Gastrocnemius medialis (tissue), 4 donors: Measurements from ENCODE around the gene NR3C2.

Source experiments
- CTCF ChIP-seq, 5 experiments: fragments of 450-650 bp in 3 of 5; fragments of 200-600 bp in 2 of 5; sonication (generic) in 2 of 5; IDR thresholded peaks in 4 of 5; conservative IDR thresholded peaks in 1 of 5; 1 replicate in 4 of 5; 2 replicates in 1 of 5; pipeline ENCODE4 v1.5.1; 2016 to 2019; ENCODE audit warnings: antibody characterized with exemption in 5 of 5, mild to moderate bottlenecking in 3 of 5, moderate library complexity in 3 of 5
- POLR2A ChIP-seq, 2 donors: fragments of 450-650 bp; IDR thresholded peaks; one replicate each; pipeline ENCODE4 v1.6.1; 2017; ENCODE audit warnings: antibody characterized with exemption in 2 of 2, mild to moderate bottlenecking in 2 of 2, moderate library complexity in 2 of 2

DNA sequence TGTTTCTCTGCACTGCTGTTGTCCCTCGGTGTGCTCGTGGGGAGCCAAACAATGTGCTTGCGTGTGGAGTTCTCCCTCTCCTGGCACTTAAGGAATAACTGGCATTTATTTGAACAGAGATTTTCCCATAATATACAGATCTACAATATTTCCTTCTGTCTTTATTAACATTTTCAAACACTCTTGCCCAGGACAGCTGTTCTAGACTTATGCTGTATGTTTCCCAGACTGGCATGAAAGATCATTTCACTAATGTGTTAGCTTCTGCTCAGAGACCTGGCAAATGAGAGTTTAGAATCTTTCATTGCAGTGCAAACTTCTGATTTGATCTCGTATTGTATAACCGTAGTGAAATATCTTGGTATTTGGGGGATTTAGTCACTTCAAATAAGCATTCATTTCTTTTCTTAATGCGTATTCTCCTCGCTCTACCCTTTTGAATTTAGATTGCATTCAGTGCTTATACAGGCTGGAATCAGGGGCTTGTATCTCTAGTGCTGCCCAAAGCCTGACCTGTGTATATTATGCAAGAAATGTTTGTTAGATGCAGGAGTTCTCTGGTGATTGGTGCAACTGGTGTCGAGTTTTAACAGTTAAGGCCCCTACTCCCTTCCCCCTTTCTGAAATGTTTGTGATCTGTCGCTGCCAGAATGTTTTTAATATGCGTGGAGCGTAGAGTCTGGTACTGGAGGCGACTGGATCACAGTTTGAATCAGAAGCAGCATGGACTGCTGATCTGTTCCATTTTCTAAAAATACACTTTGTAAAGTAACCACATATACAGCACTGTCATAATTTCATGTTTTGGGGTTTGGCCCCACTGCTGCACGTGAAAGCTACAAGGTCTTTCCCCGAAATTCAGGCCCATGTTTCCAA, 384.0 kb downstream of the NR3C2 start:
- TF ChIP-seq CTCF (IDR thresholded peaks at IDR 0.05 in 4 of 5, conservative IDR thresholded peaks at IDR 0.05 in 1 of 5): no peak
- TF ChIP-seq POLR2A (IDR thresholded peaks at IDR 0.05): no peak
